GM12878 (cell line): ENCODE data around the gene ATP2A2. TPM values are rescaled to one million over a fixed set of nuclear protein-coding genes. Genes with fewer than 3 reads are reported as not detected.

Experiments used
- ATAC-seq: fragments of 200-7000 bp; cut with Tn5 transposase; 3 replicates; pipeline ENCODE4 v1.9.1; 2020; ENCODE audit warnings: mild to moderate bottlenecking, moderate library complexity
- BruUV-seq: library from RNA; stranded (reverse); fragments of 400-500 nt; replicated peaks from 2 replicates; lab custom pipeline; 2021; lab: Mats Ljungman, UMichigan
- CTCF ChIA-PET: fragments of 300-600 bp; sonication (Branson Sonifier 250); formaldehyde crosslinking; extraction: SDS; loops from one replicate; lab custom pipeline; 2021; ENCODE audit warnings: inconsistent platforms; lab: Yijun Ruan, JAX
- POLR2A ChIA-PET: fragments of 350-600 bp; formaldehyde crosslinking; extraction: SDS; loops from one replicate; lab custom pipeline; 2021; ENCODE audit warnings: inconsistent platforms; lab: Charles Lee
- RAD21 ChIA-PET: fragments of 300-600 bp; sonication (Branson Sonifier 250); formaldehyde crosslinking; loops from one replicate; lab custom pipeline; 2023; ENCODE audit warnings: antibody characterized with exemption; ENCODE audit not compliant: unreplicated experiment; lab: Charles Lee
- SMC1A ChIA-PET: fragments of 300-600 bp; sonication (Branson Sonifier 250); formaldehyde crosslinking; loops from one replicate; lab custom pipeline; 2023; ENCODE audit not compliant: unreplicated experiment, uncharacterized antibody; lab: Charles Lee
- DNase-seq: peaks from one replicate; pipeline ENCODE4 v3.0.0-alpha.2; 2011; ENCODE audit warnings: low read depth, low spot score
- FAIRE-seq: peaks from 3 replicates; lab custom pipeline; 2011; peaks lifted over from hg19 to GRCh38; lab: Jason Lieb, UNC
- H2AFZ ChIP-seq: 2 replicates; pipeline ENCODE4 v1.6.0; 2011; ENCODE audit warnings: low read depth, low read length, control low read depth; ENCODE audit not compliant: control insufficient read depth
- H3K27ac ChIP-seq: 2 replicates; pipeline ENCODE4 v1.5.1; 2011; ENCODE audit warnings: control low read depth; ENCODE audit not compliant: control insufficient read depth, insufficient read depth
- H3K27me3 ChIP-seq, 2 experiments: replicated peaks in 1 of 2; 2 replicates each; pipeline versions ENCODE4 v1.6.0 to v1.6.1; 2011; ENCODE audit warnings: low read length in 1 of 2; ENCODE audit not compliant: control insufficient read depth in 2 of 2, insufficient read depth in 2 of 2
- H3K36me3 ChIP-seq, 2 experiments: 2 replicates each; pipeline ENCODE4 v1.5.1; 2011; ENCODE audit warnings: low read length in 1 of 2; ENCODE audit not compliant: control insufficient read depth in 2 of 2, insufficient read depth in 2 of 2
- H3K4me1 ChIP-seq: 2 replicates; pipeline ENCODE4 v1.6.1; 2011; ENCODE audit warnings: mild to moderate bottlenecking, low read length, moderate library complexity, mixed read lengths; ENCODE audit not compliant: control insufficient read depth, insufficient read depth
- H3K4me2 ChIP-seq: 2 replicates; pipeline ENCODE4 v1.6.0; 2011; ENCODE audit warnings: control low read depth; ENCODE audit not compliant: control insufficient read depth, insufficient read depth
- H3K4me3 ChIP-seq: fragments of 200-600 bp; sonication (generic); 2 replicates; pipeline ENCODE4 v1.5.1; 2016
- H3K79me2 ChIP-seq: 2 replicates; pipeline ENCODE4 v1.6.0; 2011; ENCODE audit warnings: low read length; ENCODE audit not compliant: control insufficient read depth, insufficient read depth
- H3K9ac ChIP-seq: 2 replicates; pipeline ENCODE4 v1.8.0; 2011; ENCODE audit warnings: low read length, control low read depth, mixed read lengths; ENCODE audit not compliant: control insufficient read depth, insufficient read depth
- H3K9me3 ChIP-seq: replicated peaks from 3 replicates; pipeline ENCODE4 v1.5.1; 2011; ENCODE audit warnings: mild to moderate bottlenecking, low read length; ENCODE audit not compliant: control insufficient read depth, insufficient read depth
- H4K20me1 ChIP-seq: 2 replicates; pipeline ENCODE4 v1.6.0; 2011; ENCODE audit not compliant: control insufficient read depth, insufficient read depth
- CEBPB ChIP-seq, 2 experiments: fragments of 150-350 bp in 1 of 2; IDR thresholded peaks; 2 replicates each; pipeline ENCODE4 v1.6.1; 2012 to 2014; ENCODE audit warnings: low read depth in 2 of 2, low read length in 2 of 2, borderline replicate concordance in 1 of 2, inconsistent platforms in 1 of 2
- EED ChIP-seq: sonication (generic); IDR thresholded peaks from 2 replicates; pipeline ENCODE4 v1.6.1; 2016; ENCODE audit warnings: antibody characterized with exemption, low read depth
- RELB ChIP-seq: fragments of 450-650 bp; IDR thresholded peaks from 2 replicates; pipeline ENCODE4 v1.6.1; 2017; ENCODE audit warnings: low read depth, mild to moderate bottlenecking, moderate library complexity
- SREBF2 ChIP-seq: IDR thresholded peaks from 2 replicates; pipeline ENCODE4 v1.6.1; 2012; ENCODE audit warnings: mild to moderate bottlenecking, low read length
- ZNF207 ChIP-seq: fragments of 450-650 bp; IDR thresholded peaks from 2 replicates; pipeline ENCODE4 v1.6.1; 2014; ENCODE audit warnings: antibody characterized with exemption, mild to moderate bottlenecking, borderline replicate concordance
- WGBS: methylation state at CpG from one replicate; pipeline ENCODE4 v1.1.6; 2016; ENCODE audit warnings: low lambda C conversion rate; ENCODE audit not compliant: insufficient replicate concordance, insufficient coverage; ENCODE audit errors: missing lambda C conversion rate; 5-methylcytosine and 5-hydroxymethylcytosine counted together
- in situ Hi-C: fragments of 300-500 bp; cut with MboI; formaldehyde crosslinking; loops from 9 replicates; pipeline ENCODE4 v1.14.3; 2018; ENCODE audit warnings: mixed read lengths
- intact Hi-C: fragments of 100-400 bp; cut with micrococcal nuclease; formaldehyde crosslinking; loops from one replicate; pipeline ENCODE4 v1.14.2; 2022; ENCODE audit not compliant: unreplicated experiment
- polyA plus RNA-seq, 11 experiments: library from polyadenylated mRNA; depleted of rRNA in 4 of 11; unstranded in 6 of 11; stranded (reverse) in 5 of 11; fragments of >200 nt; fragmentation: Nextera tagmentation in 4 of 11; fragmentation: Illumina TruSeq in 1 of 11; extraction: Ambion mirVana in 4 of 11; extraction: Trizol in 1 of 11; gene quantifications; 1 replicate in 1 of 11; 2 replicates in 10 of 11; pipeline versions ENCODE4 v1.2.1 to v1.2.3, GENCODE V29; 2011 to 2016; ENCODE audit warnings: inconsistent platforms in 2 of 11, missing spikeins in 2 of 11, low read depth in 1 of 11
- total RNA-seq, 4 experiments: library from RNA; depleted of rRNA in 3 of 4; stranded (reverse); fragments of >200 nt in 3 of 4; fragmentation: Illumina TruSeq in 1 of 4; extraction: Trizol in 1 of 4; gene quantifications; 2 replicates each; pipeline versions ENCODE4 v1.2.1 to v1.2.3, GENCODE V29; 2013 to 2021
- TF ChIP-seq, protein P1 (sequence below): fragments of 450-650 bp; IDR thresholded peaks from 2 replicates; pipeline ENCODE4 v1.6.1; 2016; ENCODE audit warnings: mild to moderate bottlenecking

ATP2A2 gene
- total and polyA plus RNA-seq, 10 of the 15 experiments (the other 5 are each of a cell fraction or from before 2014, with no cell fraction given) = 3.7 to 133 (median 34.4) TPM

DNA sequence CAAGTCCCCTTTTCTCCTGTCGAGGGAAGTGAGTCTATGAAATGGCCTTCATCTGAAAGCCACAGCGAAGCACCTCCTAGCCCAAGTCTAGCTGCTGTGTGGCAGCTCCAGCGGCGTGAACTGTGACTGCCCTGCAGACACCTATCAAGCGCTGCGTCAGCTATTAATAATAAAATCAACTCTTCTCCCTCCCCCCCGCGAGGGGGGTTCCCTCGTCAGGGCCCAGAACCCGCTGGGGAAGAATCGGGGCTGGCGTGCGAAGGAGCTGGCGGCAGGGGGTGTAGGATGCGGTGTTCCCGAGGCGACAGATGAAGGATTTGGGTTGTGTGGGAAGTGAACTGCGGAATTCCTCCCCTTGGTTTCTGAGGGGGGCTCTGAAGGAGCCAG, 662 bp upstream of the ATP2A2 start:
- peak overlapping the region; percentile 81 for H3K4me2 ChIP-seq
- SMC1A ChIA-PET = interaction anchor here (0.8 to 2.2 kb wide), 7 partner anchors 9 to 179 kb away, joined by 3 to 6 read pairs (median 5); no protein-coding TSS in a partner anchor
- H2AFZ ChIP-seq = peak overlapping the region; percentile 95
- intact Hi-C loops = no loop called here
- RAD21 ChIA-PET = interaction anchor here (0.6 to 2.1 kb wide), 5 partner anchors 33 to 321 kb away, joined by 3 to 10 read pairs (median 3); partner anchors contain the start of gene IFT81
- peak; percentile 7 for ATAC-seq
- H3K9me3 ChIP-seq = no peaks in the 10 kb centered on the region; the same call in 2 of the 3 replicates
- H4K20me1 ChIP-seq = no peaks in the 10 kb centered on the region
- POLR2A ChIA-PET = interaction anchor here (0.6 to 1.3 kb wide), 6 partner anchors 8 to 166 kb away, joined by 3 to 5 read pairs (median 3); no protein-coding TSS in a partner anchor
- H3K79me2 ChIP-seq = peaks cover 43% of the 10 kb centered on the region
- peak overlapping the region; percentile 83 for H3K9ac ChIP-seq
- peaks cover 0 to 7% of the 10 kb centered on the region in 2 experiments; a peak in 1 of 4 replicates for H3K36me3 ChIP-seq
- no peaks in the 10 kb centered on the region for H3K27me3 ChIP-seq
- no peak for FAIRE-seq
- 0% methylated on average over 18 of the region's 18 CpGs for WGBS
- DNase-seq = no peak
- BruUV-seq = TSS peak; percentile 93
- no peaks in the 10 kb centered on the region; the same call in 1 of the 2 replicates for H3K4me1 ChIP-seq
- TF ChIP-seq, protein P1, sequence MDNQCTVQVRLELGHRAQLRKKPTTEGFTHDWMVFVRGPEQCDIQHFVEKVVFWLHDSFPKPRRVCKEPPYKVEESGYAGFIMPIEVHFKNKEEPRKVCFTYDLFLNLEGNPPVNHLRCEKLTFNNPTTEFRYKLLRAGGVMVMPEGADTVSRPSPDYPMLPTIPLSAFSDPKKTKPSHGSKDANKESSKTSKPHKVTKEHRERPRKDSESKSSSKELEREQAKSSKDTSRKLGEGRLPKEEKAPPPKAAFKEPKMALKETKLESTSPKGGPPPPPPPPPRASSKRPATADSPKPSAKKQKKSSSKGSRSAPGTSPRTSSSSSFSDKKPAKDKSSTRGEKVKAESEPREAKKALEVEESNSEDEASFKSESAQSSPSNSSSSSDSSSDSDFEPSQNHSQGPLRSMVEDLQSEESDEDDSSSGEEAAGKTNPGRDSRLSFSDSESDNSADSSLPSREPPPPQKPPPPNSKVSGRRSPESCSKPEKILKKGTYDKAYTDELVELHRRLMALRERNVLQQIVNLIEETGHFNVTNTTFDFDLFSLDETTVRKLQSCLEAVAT = 0 out of 2 replicates have a peak, but pooled peaks have one; percentile 36
- no peak for TF ChIP-seq CEBPB (IDR thresholded peaks at IDR 0.05; ENCODE audit: borderline replicate concordance in 1 of 2, low read depth in 2 of 2, low read length in 2 of 2)
- TF ChIP-seq EED = 0 out of 2 replicates have a peak, but pooled peaks have one; percentile 30
- TF ChIP-seq RELB = peak; percentile 56
- 0 out of 2 replicates have a peak, but pooled peaks have one; percentile 48 for TF ChIP-seq ZNF207
- no peak for TF ChIP-seq SREBF2
- peak overlapping the region; percentile 78 for H3K4me3 ChIP-seq
- peak overlapping the region; percentile 47 for H3K27ac ChIP-seq
- in situ Hi-C loops = no loop called here
- CTCF ChIA-PET = interaction anchor here (0.5 to 2.5 kb wide), 6 partner anchors 38 to 341 kb away, joined by 3 to 5 read pairs (median 3); no protein-coding TSS in a partner anchor
